NCI-H446 (cell line): Measurements from ENCODE around the gene HDAC4.
A peak's percentile ranks its signal among the peaks of the same experiment; 100 is the strongest.

ENCODE experiments used
- DNase-seq, 2 experiments: peaks; one replicate each; lab custom pipeline; 2025; lab: John Stamatoyannopoulos, UW

The HDAC4 gene

GRCh38 chr2:239296020-239296932, 104.5 kb downstream of the HDAC4 start:
- DNase-seq: no peak

- no peak for DNase-seq
Observed at GRCh38 chr2:239295377-239296019, 105.3 kb downstream of the HDAC4 start.

DNA sequence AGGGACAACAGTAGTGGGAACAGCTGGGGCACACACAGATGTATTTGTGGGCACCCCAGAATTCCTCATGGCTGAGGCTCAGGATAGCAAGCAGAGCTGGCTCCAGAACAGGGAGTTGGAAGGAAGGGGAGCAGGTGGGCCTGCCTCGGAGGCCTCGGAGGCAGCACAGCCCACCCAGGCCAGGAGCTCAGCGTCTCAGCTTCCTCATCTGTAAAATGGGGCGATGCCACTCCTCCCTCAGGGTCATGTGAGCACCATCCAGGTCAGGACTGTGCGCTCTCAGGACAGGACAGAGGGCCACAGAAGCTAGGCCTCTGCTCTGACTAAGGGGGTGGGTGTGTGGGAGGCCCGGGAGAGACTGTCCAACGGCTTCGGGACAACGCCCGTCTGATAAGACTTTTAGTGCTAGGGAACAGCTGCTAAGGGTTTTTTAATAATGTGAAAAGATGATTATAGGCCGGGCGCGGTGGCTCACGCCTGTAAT, 106.2 kb downstream of the HDAC4 start:
- DNase-seq: no peak

DNA sequence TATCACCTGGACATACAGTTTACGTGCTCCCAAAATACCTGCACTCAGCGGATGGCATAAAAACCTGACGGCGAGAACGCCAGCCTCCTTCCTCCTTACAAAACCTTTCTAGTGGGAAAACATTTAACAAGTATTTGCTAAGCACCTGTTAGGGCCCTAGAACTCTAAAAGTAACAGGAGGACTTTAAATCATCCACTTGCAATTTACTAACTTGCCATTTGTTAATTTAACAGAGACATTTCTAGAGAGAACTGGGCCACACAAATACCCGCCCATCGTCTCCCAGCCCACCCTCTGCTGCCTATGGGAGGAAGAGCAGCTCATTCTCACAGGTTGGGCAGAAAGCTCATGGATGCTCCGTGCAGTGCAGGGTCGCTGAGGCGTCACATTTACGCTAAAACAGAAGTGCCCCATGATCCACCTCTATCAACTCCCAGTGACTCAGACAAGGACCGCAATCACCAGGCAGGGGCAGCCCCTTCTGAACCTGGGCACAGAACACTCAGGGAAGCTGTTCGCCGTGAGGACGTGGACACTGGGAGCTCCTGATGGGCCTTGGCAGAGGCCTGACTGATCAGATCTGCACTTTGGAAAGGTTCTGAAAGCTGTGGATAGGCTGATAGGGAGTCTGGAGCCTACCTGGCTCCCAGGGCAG, 106.9 kb downstream of the HDAC4 start:
- no peak for DNase-seq

- no peak for DNase-seq
Observed at GRCh38 chr2:239292959-239293774, 107.7 kb downstream of the HDAC4 start.

DNA sequence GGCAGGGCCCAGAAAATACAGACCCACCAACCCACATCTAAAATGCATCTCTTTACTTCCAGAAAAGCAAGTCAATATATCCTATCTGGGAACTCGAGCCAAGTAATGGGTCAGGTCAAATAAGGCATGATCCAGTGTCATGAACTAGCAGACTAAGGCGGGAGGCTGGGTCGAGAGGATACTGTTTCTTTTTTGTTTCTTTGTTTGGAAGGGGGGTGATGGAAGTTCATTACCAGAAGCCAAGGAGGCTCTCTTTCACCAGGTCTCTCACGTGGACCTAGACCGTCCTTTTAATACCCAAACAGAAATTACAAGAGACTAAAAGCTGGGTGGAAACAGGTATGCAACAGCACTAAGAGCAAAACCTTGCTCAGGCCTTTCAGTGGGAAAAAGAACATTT, 108.3 kb downstream of the HDAC4 start:
- DNase-seq: no peak

DNA sequence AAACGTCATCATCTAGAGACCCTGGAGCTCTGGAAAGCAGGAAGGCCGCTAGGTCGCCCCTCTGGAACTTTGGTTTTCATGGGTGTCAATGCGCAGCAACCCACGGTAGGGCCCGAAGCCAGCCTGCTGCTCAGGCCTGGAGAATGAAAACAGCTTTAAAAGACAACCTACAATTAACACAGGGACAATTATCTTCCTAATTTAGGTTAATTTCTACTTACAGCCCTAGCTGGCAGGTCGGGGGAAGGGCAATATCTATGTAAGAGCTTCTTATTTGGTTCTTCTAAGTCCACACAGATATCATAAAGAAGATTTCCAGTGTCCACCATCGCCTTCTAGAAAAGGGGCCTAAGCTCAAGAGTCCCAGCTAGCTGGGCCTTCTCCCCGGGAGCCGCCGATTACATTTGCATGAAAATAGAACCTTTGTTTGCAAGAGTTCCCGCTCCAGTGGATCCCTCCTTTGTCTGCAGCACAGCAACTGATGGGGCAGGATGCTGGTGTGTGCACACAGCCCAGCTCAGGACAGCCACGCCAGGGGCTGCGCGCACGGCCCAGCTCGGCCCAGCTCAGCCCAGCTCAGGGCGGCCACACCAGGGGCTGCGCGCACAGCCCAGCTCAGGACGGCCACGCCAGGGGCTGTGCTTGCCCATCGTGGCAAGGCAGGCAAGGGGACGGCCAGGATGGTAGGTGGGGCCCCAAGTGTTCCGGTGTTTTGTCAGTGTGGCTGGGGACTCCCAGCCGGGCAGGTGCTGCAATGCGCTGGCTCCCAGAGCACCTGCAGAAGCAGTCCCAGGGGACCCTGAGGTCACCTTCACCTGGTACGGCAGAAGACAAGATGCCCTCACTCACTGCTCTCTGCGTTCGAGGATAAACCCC, 109.1 kb downstream of the HDAC4 start:
- no peak for DNase-seq

DNA sequence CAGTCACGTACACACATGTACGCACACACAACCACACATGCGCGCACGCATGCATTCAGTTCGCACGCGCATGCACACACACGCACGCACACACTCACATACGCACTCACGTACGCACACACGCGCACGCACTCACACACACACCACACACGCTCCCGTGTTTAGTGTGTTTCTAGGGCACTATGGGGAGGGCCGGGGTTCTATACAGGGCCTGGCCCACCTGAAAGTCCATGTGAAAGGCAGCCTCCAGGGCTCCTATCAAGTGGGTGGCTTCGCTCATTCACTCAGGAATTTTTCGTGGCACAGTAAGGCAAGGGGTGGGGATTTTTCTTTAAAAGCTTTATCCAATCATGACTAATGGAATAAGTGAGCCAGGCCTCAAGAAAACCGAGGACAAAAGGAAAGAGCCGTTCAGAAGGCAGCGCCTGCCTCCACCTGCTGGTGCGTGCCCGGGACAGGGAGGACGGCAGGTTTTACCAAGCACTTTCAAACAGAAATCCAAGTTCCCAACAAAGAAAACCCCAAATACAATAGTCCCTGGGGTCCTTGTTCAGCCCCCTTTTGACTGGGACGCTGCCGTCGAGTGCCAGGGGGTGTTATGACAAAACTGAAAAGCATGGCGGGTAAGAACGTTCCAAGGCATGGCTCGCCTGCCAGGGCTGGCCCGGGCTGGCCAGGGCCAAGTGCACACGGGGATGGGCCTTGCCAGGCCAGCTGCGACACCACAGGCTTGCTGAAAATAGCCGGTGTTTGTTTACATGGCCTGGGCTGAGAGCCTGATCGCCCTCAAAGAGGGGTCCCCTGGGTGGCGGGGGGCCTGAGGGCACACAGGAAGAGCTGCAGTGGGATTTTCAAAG, 110.0 kb downstream of the HDAC4 start:
- DNase-seq: peak in 1 of 2 experiments; percentile 10

DNA sequence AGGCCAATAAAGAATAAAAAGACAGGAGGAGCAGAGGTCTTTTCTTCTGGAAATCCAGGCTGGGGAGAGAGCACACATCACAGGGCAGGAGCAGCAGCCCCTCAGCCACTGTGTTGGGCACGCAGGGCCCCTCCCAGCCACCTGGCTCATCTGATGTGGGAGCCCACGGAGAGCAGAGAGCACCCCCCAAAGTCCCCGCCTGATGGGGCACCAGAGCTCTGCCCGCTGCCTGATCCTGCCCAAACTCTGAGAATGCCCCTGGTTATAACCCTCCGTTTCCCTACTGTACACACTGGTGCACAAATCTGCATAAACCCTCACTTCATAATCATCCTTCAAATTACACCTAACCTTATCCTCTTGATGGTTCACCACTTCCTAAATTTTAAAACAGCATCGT, 111.3 kb downstream of the HDAC4 start:
- no peak for DNase-seq

- no peak for DNase-seq
Observed at GRCh38 chr2:239288951-239289511, 111.8 kb downstream of the HDAC4 start.

GRCh38 chr2:239288237-239288636, 112.6 kb downstream of the HDAC4 start:
- no peak for DNase-seq

- no peak for DNase-seq
Observed at GRCh38 chr2:239287461-239287860, 113.4 kb downstream of the HDAC4 start.

- no peak for DNase-seq
Observed at GRCh38 chr2:239286901-239287300, 113.9 kb downstream of the HDAC4 start.

- DNase-seq: no peak
Observed at GRCh38 chr2:239285932-239286230, 114.9 kb downstream of the HDAC4 start.

- DNase-seq: no peak
Observed at GRCh38 chr2:239285071-239285931, 115.5 kb downstream of the HDAC4 start.

DNA sequence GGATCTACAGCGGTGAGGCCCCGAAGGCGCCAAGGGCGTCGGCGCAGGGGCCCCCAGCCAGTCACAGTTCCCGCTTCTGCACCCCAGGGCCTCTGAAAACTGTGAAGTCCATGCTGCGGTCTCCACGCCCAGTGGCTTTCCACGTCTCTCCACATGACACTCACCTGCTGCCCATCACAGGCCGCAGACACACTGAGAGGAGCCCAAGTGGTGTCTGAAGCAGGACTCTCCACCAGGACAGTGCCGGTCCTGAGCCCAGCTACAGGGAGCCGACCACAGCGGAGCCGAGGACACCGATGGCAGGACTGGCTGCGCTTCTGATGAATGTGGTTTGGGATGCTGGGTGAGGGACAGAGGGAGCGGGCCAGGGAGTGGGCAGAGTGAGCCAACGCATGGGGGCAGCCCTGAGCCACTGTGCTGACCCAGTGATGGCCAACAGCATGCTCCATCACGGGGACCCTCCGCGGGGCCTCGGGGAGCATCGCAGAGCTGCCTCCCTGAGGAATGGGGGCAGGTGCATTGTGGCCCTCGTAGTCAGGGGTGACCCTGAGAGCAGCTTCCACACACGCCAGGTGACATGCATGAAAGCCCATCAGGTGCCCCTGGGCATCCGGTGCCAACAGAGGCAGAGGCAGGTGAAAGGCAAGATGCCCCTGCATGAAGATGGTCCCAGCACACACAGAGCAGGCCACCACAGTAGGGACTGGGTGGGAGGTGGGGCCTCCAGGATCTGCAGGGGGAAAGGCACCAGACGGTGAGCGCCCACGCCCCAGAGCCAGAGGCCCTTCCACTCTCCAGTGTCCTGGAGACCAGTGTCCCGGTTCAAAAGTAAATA, 116.6 kb downstream of the HDAC4 start:
- no peak for DNase-seq

- DNase-seq: no peak
Observed at GRCh38 chr2:239283288-239283945, 117.4 kb downstream of the HDAC4 start.
